GM21447 (cell line): ENCODE results near the gene NSFL1C.
"Not testable (repeated sequence)": the region's sequence is repeated elsewhere in the genome, so short reads cannot be mapped to it uniquely, and the experiment has no call there.

Experiments used
- ATAC-seq: cut with Tn5 transposase; IDR thresholded peaks from one replicate; pipeline ENCODE4 v1.9.1; 2021; ENCODE audit not compliant: unreplicated experiment

The NSFL1C gene

GRCh38 chr20:1466211-1467081 lies at the start of gene NSFL1C:
Gene NSFL1C, minus strand, starts transcription at chr20:1466849. Its CDS starts 25 bp downstream, at chr20:1466824.
- peak; percentile 79 for ATAC-seq

- ATAC-seq: no peak
Measured at GRCh38 chr20:1513801-1514200, 47.2 kb upstream of the NSFL1C start.

- no peak for ATAC-seq
Measured at GRCh38 chr20:1509237-1509636, 42.6 kb upstream of the NSFL1C start.

GRCh38 chr20:1508574-1508973 lies 41.9 kb upstream of the NSFL1C start:
- no peak for ATAC-seq

- ATAC-seq: no peak
Measured at GRCh38 chr20:1507276-1507675, 40.6 kb upstream of the NSFL1C start.

- ATAC-seq: no peak
Measured at GRCh38 chr20:1505871-1506270, 39.2 kb upstream of the NSFL1C start.

- no peak for ATAC-seq
Measured at GRCh38 chr20:1505361-1505760, 38.7 kb upstream of the NSFL1C start.

- ATAC-seq: peak; percentile 98
Measured at GRCh38 chr20:1503564-1504227, 37.0 kb upstream of the NSFL1C start.

- no peak for ATAC-seq
Measured at GRCh38 chr20:1500496-1500895, 33.8 kb upstream of the NSFL1C start.

- ATAC-seq: no peak
Measured at GRCh38 chr20:1499528-1500420, 33.1 kb upstream of the NSFL1C start.

- not testable (repeated sequence) for ATAC-seq
Measured at GRCh38 chr20:1497371-1497770, 30.7 kb upstream of the NSFL1C start.

- ATAC-seq: no peak
Measured at GRCh38 chr20:1496930-1497329, 30.3 kb upstream of the NSFL1C start.

GRCh38 chr20:1494436-1494835 lies 27.8 kb upstream of the NSFL1C start:
- no peak for ATAC-seq

GRCh38 chr20:1493536-1493935 lies 26.9 kb upstream of the NSFL1C start:
- ATAC-seq: no peak

GRCh38 chr20:1491860-1492642 lies 25.4 kb upstream of the NSFL1C start:
- ATAC-seq: no peak

GRCh38 chr20:1491281-1491840 lies 24.7 kb upstream of the NSFL1C start, which contains the start of gene SIRPB2:
Gene SIRPB2, minus strand, starts transcription at chr20:1491420. Its CDS starts 61 bp downstream, at chr20:1491359.
- no peak for ATAC-seq

GRCh38 chr20:1490643-1491195 lies 24.1 kb upstream of the NSFL1C start:
- no peak for ATAC-seq

- no peak for ATAC-seq
Measured at GRCh38 chr20:1489764-1490436, 23.3 kb upstream of the NSFL1C start.

GRCh38 chr20:1489325-1489724 lies 22.7 kb upstream of the NSFL1C start:
- ATAC-seq: no peak
